MCF 10A (cell line): ENCODE results near the gene PPHLN1. TPM values are rescaled to one million over a fixed set of nuclear protein-coding genes. Genes with fewer than 3 reads are reported as not detected.

ENCODE experiments used
- BruUV-seq: library from RNA; stranded (reverse); fragments of 400-500 nt; replicated peaks from 2 replicates; lab custom pipeline; 2021; lab: Mats Ljungman, UMichigan
- CTCF ChIA-PET: fragments of 300-600 bp; sonication (Branson Sonifier 250); formaldehyde crosslinking; extraction: SDS; loops from one replicate; lab custom pipeline; 2021; ENCODE audit warnings: antibody characterized with exemption, inconsistent platforms; lab: Yijun Ruan, JAX
- POLR2A ChIA-PET: fragments of 300-600, 350-650 bp; sonication (Branson Sonifier 250); formaldehyde crosslinking; extraction: SDS; loops from one replicate; lab custom pipeline; 2020; ENCODE audit warnings: antibody characterized with exemption, inconsistent platforms; lab: Yijun Ruan, JAX
- DNase-seq: peaks from one replicate; pipeline ENCODE4 v3.0.0-alpha.2; 2018; ENCODE audit not compliant: unreplicated experiment
- H3K27ac Mint-ChIP-seq: one replicate; pipeline ENCODE4 v1.8.0; 2022; ENCODE audit warnings: mild to moderate bottlenecking, low read depth, mixed read lengths; ENCODE audit not compliant: unreplicated experiment
- H3K27me3 Mint-ChIP-seq: one replicate; pipeline ENCODE4 v1.8.0; 2022; ENCODE audit warnings: mixed read lengths; ENCODE audit not compliant: insufficient read depth, unreplicated experiment
- H3K36me3 Mint-ChIP-seq: one replicate; pipeline ENCODE4 v1.8.0; 2022; ENCODE audit warnings: mild to moderate bottlenecking, moderate library complexity, mixed read lengths; ENCODE audit not compliant: insufficient read depth, unreplicated experiment
- H3K4me1 Mint-ChIP-seq: one replicate; pipeline ENCODE4 v1.8.0; 2022; ENCODE audit warnings: mixed read lengths; ENCODE audit not compliant: insufficient read depth, unreplicated experiment
- H3K4me3 Mint-ChIP-seq: one replicate; pipeline ENCODE4 v1.8.0; 2022; ENCODE audit warnings: mild to moderate bottlenecking, moderate library complexity, mixed read lengths; ENCODE audit not compliant: unreplicated experiment
- H3K9me3 Mint-ChIP-seq: one replicate; pipeline ENCODE4 v1.8.0; 2022; ENCODE audit warnings: mixed read lengths; ENCODE audit not compliant: unreplicated experiment
- intact Hi-C: fragments of 100-400 bp; cut with micrococcal nuclease; formaldehyde crosslinking; loops from 2 replicates; pipeline ENCODE4 v1.14.1; 2022
- total RNA-seq: library from RNA; stranded (reverse); gene quantifications from 2 replicates; pipeline ENCODE4 v1.2.3, GENCODE V29; 2022
- TF ChIP-seq, protein P1 (sequence below): fragments of 200-600 bp; IDR thresholded peaks from one replicate; pipeline ENCODE4 v1.8.0; 2022; ENCODE audit warnings: antibody characterized with exemption, mild to moderate bottlenecking; ENCODE audit not compliant: unreplicated experiment

PPHLN1 gene
- total RNA-seq, 1 experiment from 2014 or later, result 54.5 TPM

DNA sequence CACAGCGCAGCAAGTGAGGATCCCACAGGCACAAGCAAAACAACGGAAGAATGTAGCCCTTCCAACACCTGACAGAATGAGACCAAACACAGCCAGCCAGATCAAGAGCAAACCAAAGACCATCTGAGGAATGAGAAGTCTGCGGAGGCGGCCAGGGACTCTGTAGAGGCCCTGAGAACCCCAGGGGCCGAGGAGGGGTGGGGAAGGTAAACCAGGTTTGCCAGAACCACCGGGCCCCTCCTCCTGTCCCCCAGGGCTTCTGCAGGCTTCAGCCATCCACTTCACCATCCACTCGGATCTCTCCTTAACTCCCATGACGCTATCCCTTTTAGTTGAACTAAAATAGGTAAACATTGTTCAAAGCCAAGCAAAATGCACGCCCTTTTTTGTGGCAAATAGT, 37.4 kb upstream of the PPHLN1 start:
- ChIA-PET POLR2A (no interaction called here), CTCF (no interaction called here)
- no TSS peak for BruUV-seq
- H3K36me3 Mint-ChIP-seq, result no peaks in the 10 kb centered on the region
- TF ChIP-seq, protein P1, sequence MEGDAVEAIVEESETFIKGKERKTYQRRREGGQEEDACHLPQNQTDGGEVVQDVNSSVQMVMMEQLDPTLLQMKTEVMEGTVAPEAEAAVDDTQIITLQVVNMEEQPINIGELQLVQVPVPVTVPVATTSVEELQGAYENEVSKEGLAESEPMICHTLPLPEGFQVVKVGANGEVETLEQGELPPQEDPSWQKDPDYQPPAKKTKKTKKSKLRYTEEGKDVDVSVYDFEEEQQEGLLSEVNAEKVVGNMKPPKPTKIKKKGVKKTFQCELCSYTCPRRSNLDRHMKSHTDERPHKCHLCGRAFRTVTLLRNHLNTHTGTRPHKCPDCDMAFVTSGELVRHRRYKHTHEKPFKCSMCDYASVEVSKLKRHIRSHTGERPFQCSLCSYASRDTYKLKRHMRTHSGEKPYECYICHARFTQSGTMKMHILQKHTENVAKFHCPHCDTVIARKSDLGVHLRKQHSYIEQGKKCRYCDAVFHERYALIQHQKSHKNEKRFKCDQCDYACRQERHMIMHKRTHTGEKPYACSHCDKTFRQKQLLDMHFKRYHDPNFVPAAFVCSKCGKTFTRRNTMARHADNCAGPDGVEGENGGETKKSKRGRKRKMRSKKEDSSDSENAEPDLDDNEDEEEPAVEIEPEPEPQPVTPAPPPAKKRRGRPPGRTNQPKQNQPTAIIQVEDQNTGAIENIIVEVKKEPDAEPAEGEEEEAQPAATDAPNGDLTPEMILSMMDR, result no peak
- no peak overlapping the region for H3K27ac Mint-ChIP-seq
- H3K9me3 Mint-ChIP-seq, result no peaks in the 10 kb centered on the region
- intact Hi-C loops, result no loop called here
- no peak overlapping the region for H3K4me3 Mint-ChIP-seq
- no peaks in the 10 kb centered on the region for H3K27me3 Mint-ChIP-seq
- H3K4me1 Mint-ChIP-seq, result no peaks in the 10 kb centered on the region
- no peak for DNase-seq

DNA sequence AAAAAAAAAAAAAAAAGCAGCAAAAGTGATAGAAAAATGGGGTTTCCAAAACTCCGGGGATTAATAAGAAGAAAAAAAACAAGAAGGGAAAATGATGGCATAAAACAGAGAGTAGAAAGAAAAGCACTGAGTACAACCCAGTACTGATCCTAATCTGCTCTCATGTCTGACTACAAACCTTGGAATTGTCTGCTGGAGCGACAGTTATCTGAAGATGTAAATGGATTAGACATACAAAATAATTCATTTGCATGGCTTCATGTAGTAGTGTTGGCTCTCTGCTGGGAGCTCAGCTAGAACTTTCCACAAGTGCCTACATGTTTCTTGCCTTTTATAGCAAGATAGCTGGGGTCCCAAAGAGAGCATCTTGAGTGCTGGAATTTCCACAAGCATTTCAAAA, 34.3 kb upstream of the PPHLN1 start:
- intact Hi-C loops, result no loop called here
- CTCF ChIA-PET, result interaction anchor here (0.8 kb wide), 1 partner anchor 8 kb away, joined by 3 read pairs; no protein-coding TSS in a partner anchor
- H3K4me3 Mint-ChIP-seq, result no peak overlapping the region
- H3K27ac Mint-ChIP-seq, result no peak overlapping the region
- H3K27me3 Mint-ChIP-seq, result no peaks in the 10 kb centered on the region
- TF ChIP-seq, protein P1, result no peak
- no peaks in the 10 kb centered on the region for H3K9me3 Mint-ChIP-seq
- no peaks in the 10 kb centered on the region for H3K4me1 Mint-ChIP-seq
- no peak for DNase-seq
- H3K36me3 Mint-ChIP-seq, result no peaks in the 10 kb centered on the region
- POLR2A ChIA-PET, result no interaction called here
- no TSS peak for BruUV-seq

DNA sequence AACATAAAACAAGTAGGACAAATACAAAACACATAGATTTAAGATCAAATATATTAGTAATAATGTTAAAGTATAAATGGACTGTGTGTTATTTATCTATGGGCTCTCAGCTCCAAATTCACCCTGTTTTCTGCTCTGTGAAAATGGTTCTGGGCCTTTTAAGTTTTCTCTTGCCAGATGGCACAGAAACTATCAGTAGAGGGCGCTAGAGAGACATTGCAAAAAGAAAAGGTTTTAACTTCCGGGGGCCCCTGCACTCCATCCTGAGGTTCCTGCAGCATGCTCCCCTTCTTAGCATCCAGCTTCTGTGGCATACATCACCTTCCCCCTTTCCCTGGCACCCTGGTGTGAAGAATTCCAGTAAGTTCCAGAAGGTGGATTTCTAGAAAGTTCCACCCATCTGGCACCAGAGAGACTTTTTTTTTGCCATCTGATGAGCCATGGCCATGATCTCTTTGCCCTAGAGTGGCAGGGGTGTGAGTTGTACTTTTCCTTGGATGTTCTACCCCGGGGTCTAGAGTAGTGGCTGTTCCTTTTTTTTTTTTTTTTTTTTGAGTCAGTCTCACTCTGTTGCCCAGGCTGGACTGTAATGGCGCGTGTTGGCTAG, 29.4 kb upstream of the PPHLN1 start:
- ChIA-PET CTCF (interaction anchor here (0.6 to 1.0 kb wide), 8 partner anchors 24 to 594 kb away, joined by 3 to 4 read pairs (median 3); no protein-coding TSS in a partner anchor), POLR2A (no interaction called here)
- BruUV-seq, result no TSS peak
- no peak overlapping the region for H3K4me3 Mint-ChIP-seq
- no peaks in the 10 kb centered on the region for H3K9me3 Mint-ChIP-seq
- intact Hi-C loops, result no loop called here
- H3K36me3 Mint-ChIP-seq, result no peaks in the 10 kb centered on the region
- no peak overlapping the region for H3K27ac Mint-ChIP-seq
- TF ChIP-seq, protein P1, result peak; percentile 37
- H3K4me1 Mint-ChIP-seq, result no peaks in the 10 kb centered on the region
- DNase-seq, result peak; percentile 28
- H3K27me3 Mint-ChIP-seq, result no peaks in the 10 kb centered on the region

DNA sequence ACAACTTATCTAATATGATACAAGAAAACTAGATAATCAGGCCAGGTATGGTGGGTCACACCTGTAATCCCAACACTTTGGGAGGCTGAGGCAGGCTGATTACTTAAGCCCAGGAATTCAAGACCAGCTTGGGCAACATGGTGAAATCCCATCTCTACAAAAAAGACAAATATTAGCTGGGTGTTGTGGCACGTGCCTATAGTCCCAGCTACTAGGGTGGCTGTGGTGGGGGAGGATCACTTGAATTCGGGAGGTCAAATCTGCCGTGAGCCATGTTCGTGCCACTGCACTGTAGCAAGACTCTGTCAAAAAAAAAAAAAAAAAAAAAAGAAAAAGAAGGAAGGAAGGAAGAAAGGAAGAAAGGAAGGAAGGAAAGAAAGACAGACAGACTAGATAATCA, 27.1 kb upstream of the PPHLN1 start:
- no peaks in the 10 kb centered on the region for H3K36me3 Mint-ChIP-seq
- POLR2A ChIA-PET, result no interaction called here
- no TSS peak for BruUV-seq
- no peaks in the 10 kb centered on the region for H3K9me3 Mint-ChIP-seq
- H3K27ac Mint-ChIP-seq, result no peak overlapping the region
- TF ChIP-seq, protein P1, result no peak
- intact Hi-C loops, result no loop called here
- no peaks in the 10 kb centered on the region for H3K4me1 Mint-ChIP-seq
- no peak for DNase-seq
- no peaks in the 10 kb centered on the region for H3K27me3 Mint-ChIP-seq
- CTCF ChIA-PET, result interaction anchor here (0.7 to 1.5 kb wide), 3 partner anchors 10 to 74 kb away, joined by 3 to 5 read pairs (median 5); no protein-coding TSS in a partner anchor
- no peak overlapping the region for H3K4me3 Mint-ChIP-seq
